ENCODE data around the gene EHD4. TPM values are rescaled to one million over a fixed set of nuclear protein-coding genes. Genes with fewer than 3 reads are reported as not detected.

EHD4 gene
- total RNA-seq, 4 donors from 2014 or later, result 10.0 to 25.4 (median 20.3) TPM

- TF ChIP-seq EP300 (IDR thresholded peaks at IDR 0.05) (no peak), POLR2AphosphoS5 (IDR thresholded peaks at IDR 0.05) (no peak), CTCF (IDR thresholded peaks at IDR 0.05) (no peak), POLR2A (IDR thresholded peaks at IDR 0.05) (no peak)
- Histone ChIP-seq H3K27me3 (peaks cover 14% of the 10 kb centered on the region), H3K36me3 (no peaks in the 10 kb centered on the region), H3K4me1 (no peaks in the 10 kb centered on the region), H3K9me3 (no peaks in the 10 kb centered on the region), H3K4me3 (no peak overlapping the region), H3K27ac (no peak overlapping the region)
- ATAC-seq, result no peak
- 80 to 93% methylated on average over 2 to 3 of the region's 19 CpGs for WGBS, 2 donors (ENCODE audit: low coverage in 1 of 2)
Measured at GRCh38 chr15:41862515-41863116, 109.7 kb downstream of the EHD4 start.

- H3K36me3 ChIP-seq, result no peaks in the 10 kb centered on the region
- ATAC-seq, result no peak
- no peak overlapping the region for H3K4me3 ChIP-seq
- 88 to 92% methylated on average over 6 to 8 of the region's 18 CpGs for WGBS, 2 donors (ENCODE audit: low coverage in 1 of 2)
- TF ChIP-seq CTCF (IDR thresholded peaks at IDR 0.05) (no peak), POLR2A (IDR thresholded peaks at IDR 0.05) (no peak), POLR2AphosphoS5 (IDR thresholded peaks at IDR 0.05) (no peak), EP300 (IDR thresholded peaks at IDR 0.05) (no peak)
- no peaks in the 10 kb centered on the region for H3K4me1 ChIP-seq
- no peaks in the 10 kb centered on the region for H3K9me3 ChIP-seq
- no peak overlapping the region for H3K27ac ChIP-seq
- H3K27me3 ChIP-seq, result peaks cover 21% of the 10 kb centered on the region
Measured at GRCh38 chr15:41861736-41862356, 110.5 kb downstream of the EHD4 start.

GRCh38 chr15:41860049-41860828 is 112.1 kb downstream of the EHD4 start:
- TF ChIP-seq EP300 (IDR thresholded peaks at IDR 0.05), result no peak
- no peak for TF ChIP-seq CTCF (IDR thresholded peaks at IDR 0.05)
- TF ChIP-seq POLR2A (IDR thresholded peaks at IDR 0.05), result no peak
- no peak for TF ChIP-seq POLR2AphosphoS5 (IDR thresholded peaks at IDR 0.05)
- no peak overlapping the region for H3K27ac ChIP-seq
- no peaks in the 10 kb centered on the region for H3K4me1 ChIP-seq
- H3K36me3 ChIP-seq, result no peaks in the 10 kb centered on the region
- H3K4me3 ChIP-seq, result no peak overlapping the region
- ATAC-seq, result no peak
- H3K27me3 ChIP-seq, result peaks cover 37% of the 10 kb centered on the region
- 30 to 40% methylated on average over 1 to 3 of the region's 15 CpGs for WGBS, 2 donors (ENCODE audit: low coverage in 1 of 2)
- H3K9me3 ChIP-seq, result no peaks in the 10 kb centered on the region

- H3K36me3 ChIP-seq, result no peaks in the 10 kb centered on the region
- H3K4me3 ChIP-seq, result no peak overlapping the region
- WGBS, 2 donors (ENCODE audit: low coverage in 1 of 2), result 86 to 100% methylated on average over 2 to 5 of the region's 15 CpGs
- peaks cover 52% of the 10 kb centered on the region for H3K27me3 ChIP-seq
- ATAC-seq, result no peak
- no peak overlapping the region for H3K27ac ChIP-seq
- TF ChIP-seq EP300 (IDR thresholded peaks at IDR 0.05), result no peak
- no peak for TF ChIP-seq POLR2A (IDR thresholded peaks at IDR 0.05)
- TF ChIP-seq POLR2AphosphoS5 (IDR thresholded peaks at IDR 0.05), result no peak
- no peak for TF ChIP-seq CTCF (IDR thresholded peaks at IDR 0.05)
- H3K4me1 ChIP-seq, result no peaks in the 10 kb centered on the region
- no peaks in the 10 kb centered on the region for H3K9me3 ChIP-seq
Measured at GRCh38 chr15:41858756-41859155, 113.6 kb downstream of the EHD4 start.

Data from gastroesophageal sphincter (tissue), 4 donors.